ENCODE results near the gene NEK6.

Gene NEK6

DNA sequence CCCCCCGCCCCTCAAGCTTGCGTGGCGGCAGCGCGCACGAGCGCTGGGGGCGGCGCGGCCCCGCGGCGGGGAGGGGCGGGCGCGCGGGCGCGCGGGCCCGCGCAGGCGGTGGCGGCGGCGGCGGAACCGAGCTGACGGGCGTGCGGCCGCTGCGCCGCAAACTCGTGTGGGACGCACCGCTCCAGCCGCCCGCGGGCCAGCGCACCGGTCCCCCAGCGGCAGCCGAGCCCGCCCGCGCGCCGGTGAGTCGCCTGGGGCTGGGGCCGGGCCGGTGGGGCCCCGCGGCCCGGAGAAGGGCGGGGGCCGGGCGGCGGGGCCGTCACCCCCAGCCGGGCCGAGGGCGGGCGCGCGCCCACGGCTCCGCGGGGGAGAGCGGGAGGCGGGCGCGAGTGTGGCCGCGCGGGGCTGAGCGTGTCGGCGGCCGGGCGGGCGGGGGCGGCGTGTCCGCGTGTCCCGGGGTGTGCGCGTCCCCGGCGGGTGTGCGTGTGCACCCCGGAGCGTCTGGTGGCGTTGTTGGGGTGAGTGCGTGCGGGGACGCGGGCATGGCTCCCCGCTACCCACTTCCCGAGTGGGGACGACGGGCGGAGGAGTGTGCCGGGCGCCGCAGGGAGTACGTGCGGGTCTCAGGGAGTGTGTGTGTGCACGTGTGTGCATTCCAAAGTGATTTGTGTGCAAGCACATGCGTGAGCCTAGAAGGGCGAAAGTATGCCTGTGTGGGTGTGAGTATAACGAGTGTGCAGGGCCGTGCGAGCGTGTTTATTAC is at the start of gene NEK6:
Gene NEK6, plus strand, starts transcription at position 106 of the 763 bp plus-strand sequence. CDS start 44,016 bp downstream, outside the sequence.
- H3K36me3 ChIP-seq, result peaks cover 13% of the 10 kb centered on the region
- no peaks in the 10 kb centered on the region for H3K9me3 ChIP-seq
- peak within 1 kb of the TSS; percentile 90 for H3K4me3 ChIP-seq
- no peak for TF ChIP-seq Cebpa-rat (IDR thresholded peaks at IDR 0.05)
- peaks cover 87% of the 10 kb centered on the region for H3K4me1 ChIP-seq
- H3K4me2 ChIP-seq, result peak within 1 kb of the TSS; percentile 91
- H3K9ac ChIP-seq, result peak within 1 kb of the TSS; percentile 95
- peak within 1 kb of the TSS; percentile 96 for H3K27ac ChIP-seq
- H4K20me1 ChIP-seq, result peaks cover 32% of the 10 kb centered on the region
- H3K27me3 ChIP-seq, result no peaks in the 10 kb centered on the region

DNA sequence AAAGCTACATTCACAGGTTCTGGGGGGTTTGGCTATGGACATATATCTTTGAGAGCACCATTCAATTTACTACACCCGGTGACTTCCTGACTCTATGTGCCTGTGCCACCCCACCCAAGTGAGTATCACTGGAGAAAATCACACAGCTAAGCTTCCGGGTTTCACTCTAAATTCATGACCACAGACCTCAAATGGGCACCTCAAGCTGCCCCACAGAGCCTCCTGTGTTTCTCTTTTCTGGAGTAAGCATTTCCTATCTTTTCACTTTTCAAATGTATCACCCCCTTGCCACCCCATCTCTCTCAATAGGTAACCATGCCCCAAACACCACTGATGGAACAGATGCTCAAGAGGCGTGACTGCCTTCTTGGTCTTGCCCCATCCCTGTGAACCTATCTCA is 49.2 kb upstream of the NEK6 start:
- Histone ChIP-seq H3K4me3 (no peak overlapping the region), H3K9ac (no peak overlapping the region), H3K9me3 (no peaks in the 10 kb centered on the region)

DNA sequence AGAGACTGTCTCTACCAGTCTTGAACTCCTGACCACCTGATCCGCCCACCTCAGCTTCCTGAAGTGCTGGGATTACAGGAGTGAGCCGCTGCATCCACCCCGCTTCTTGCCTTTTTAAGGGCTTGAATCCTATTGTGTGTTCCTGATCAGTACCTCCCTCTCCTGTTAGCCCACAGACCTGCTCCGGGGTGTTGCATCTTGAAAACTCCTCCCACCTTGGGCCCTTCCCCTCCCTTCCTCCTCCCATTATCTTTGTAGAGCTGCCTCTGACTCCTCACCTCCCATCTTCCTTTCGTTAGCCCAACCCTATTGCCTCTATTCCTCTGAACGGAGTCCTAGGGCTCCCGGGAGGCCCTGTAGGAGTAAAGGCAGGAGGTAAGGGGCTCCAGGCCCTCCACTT is 48.5 kb upstream of the NEK6 start:
- H4K20me1 ChIP-seq, result no peaks in the 10 kb centered on the region
- peak overlapping the region; percentile 7; the same call in 1 of the 2 replicates for H3K27ac ChIP-seq
- no peak overlapping the region for H3K4me3 ChIP-seq
- no peaks in the 10 kb centered on the region for H3K9me3 ChIP-seq
- H3K36me3 ChIP-seq, result no peaks in the 10 kb centered on the region
- H3K9ac ChIP-seq, result no peak overlapping the region
- peak overlapping the region; percentile 44 for H3K4me2 ChIP-seq
- peaks cover 92% of the 10 kb centered on the region for H3K4me1 ChIP-seq
- TF ChIP-seq Cebpa-rat (IDR thresholded peaks at IDR 0.05), result no peak
- no peaks in the 10 kb centered on the region for H3K27me3 ChIP-seq

More for the DNA sequence above, 49.2 kb upstream of the NEK6 start:
- H3K27me3 ChIP-seq, result no peaks in the 10 kb centered on the region
- no peaks in the 10 kb centered on the region for H3K36me3 ChIP-seq
- H4K20me1 ChIP-seq, result no peaks in the 10 kb centered on the region
- peak overlapping the region; percentile 7; the same call in 1 of the 2 replicates for H3K27ac ChIP-seq
- H3K4me2 ChIP-seq, result peak overlapping the region; percentile 44
- peaks cover 92% of the 10 kb centered on the region for H3K4me1 ChIP-seq
- no peak for TF ChIP-seq Cebpa-rat (IDR thresholded peaks at IDR 0.05)

DNA sequence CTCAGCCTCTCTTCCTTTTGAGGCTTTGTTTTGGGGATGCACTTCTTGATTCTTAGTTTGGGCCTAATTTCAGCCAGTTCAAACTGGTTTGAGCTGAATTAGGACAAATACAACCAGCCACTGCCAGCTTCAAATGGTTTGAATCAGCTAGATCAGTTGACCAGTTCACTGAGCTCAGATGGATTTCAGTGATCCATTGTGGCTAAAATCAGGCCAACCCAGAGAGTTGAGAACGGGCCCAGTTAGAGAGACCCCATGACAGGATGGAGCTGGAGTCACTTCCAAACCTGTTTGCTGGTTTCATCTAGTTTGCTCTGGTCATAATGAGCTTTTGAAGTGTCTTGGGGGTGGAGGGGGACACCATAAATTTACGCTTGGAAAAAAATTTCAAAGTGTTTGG is 48.0 kb upstream of the NEK6 start:
- Histone ChIP-seq H4K20me1 (no peaks in the 10 kb centered on the region), H3K9ac (no peak overlapping the region), H3K27ac (no peak overlapping the region)

DNA sequence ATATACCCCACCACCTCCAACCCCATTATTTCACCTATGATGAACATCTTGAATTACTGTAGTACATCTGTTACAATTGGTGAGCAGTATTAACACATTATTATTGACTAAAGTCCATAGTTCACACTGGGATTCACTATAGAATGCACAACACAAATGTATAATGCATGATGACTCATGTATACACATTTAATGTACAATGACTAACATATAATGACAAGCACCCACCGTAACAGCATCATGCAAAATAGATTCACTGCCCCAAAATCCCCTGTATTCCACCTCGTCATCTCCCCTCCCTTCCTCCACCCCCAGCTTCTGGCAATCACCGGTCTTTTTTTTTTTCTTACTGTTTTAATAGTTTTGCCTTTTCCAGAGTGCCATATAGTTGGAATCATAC is 47.1 kb upstream of the NEK6 start:
- H3K4me2 ChIP-seq, result no peak overlapping the region
- no peak overlapping the region for H3K9ac ChIP-seq
- no peaks in the 10 kb centered on the region for H3K27me3 ChIP-seq
- no peak overlapping the region for H3K27ac ChIP-seq
- H3K4me1 ChIP-seq, result peaks cover 92% of the 10 kb centered on the region
- H3K9me3 ChIP-seq, result no peaks in the 10 kb centered on the region
- no peak overlapping the region for H3K4me3 ChIP-seq
- no peaks in the 10 kb centered on the region for H4K20me1 ChIP-seq
- TF ChIP-seq Cebpa-rat (IDR thresholded peaks at IDR 0.05), result no peak
- no peaks in the 10 kb centered on the region for H3K36me3 ChIP-seq

More for the DNA sequence above, 48.0 kb upstream of the NEK6 start:
- no peak overlapping the region for H3K4me3 ChIP-seq
- no peaks in the 10 kb centered on the region for H3K27me3 ChIP-seq
- H3K4me2 ChIP-seq, result peak overlapping the region; percentile 44
- TF ChIP-seq Cebpa-rat (IDR thresholded peaks at IDR 0.05), result no peak
- peaks cover 92% of the 10 kb centered on the region for H3K4me1 ChIP-seq
- H3K36me3 ChIP-seq, result no peaks in the 10 kb centered on the region
- no peaks in the 10 kb centered on the region for H3K9me3 ChIP-seq

DNA sequence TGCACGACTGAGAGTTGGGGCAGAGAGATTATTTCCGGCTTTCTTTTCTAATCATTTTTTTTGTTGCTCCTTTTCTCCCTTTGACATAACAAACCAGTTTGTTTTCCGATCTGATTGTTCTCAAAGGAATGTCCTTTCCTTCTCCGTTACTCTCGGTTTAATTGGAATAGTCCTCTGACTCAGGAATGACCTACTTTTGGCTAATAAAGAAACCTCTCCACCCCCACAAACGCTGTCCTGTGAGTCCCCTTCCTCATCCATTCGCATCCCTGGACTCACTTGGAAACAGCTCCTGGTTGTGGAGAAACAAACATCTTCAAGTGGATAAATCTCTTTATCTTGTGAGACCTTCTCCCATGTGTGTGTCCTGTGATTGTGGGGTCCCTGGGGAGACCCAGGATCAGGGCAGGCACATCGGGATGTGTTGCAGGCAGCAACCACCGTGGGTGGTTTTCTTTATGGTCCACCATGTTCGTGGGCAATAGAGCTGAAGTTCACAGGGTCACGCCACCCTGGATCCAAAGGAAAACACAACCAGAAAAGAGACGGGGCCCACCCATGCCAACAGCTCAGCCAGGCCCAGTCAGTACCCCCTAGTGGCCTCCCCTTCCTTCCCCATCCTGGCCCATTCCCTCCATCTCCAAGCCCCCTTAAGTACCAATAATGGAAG is 45.2 kb upstream of the NEK6 start:
- H4K20me1 ChIP-seq, result no peaks in the 10 kb centered on the region
- H3K4me2 ChIP-seq, result peak overlapping the region; percentile 93
- H3K27me3 ChIP-seq, result no peaks in the 10 kb centered on the region
- peak overlapping the region; percentile 47 for H3K27ac ChIP-seq
- no peaks in the 10 kb centered on the region for H3K9me3 ChIP-seq
- no peak overlapping the region for H3K4me3 ChIP-seq
- no peak overlapping the region for H3K9ac ChIP-seq
- H3K4me1 ChIP-seq, result peaks cover 90% of the 10 kb centered on the region
- no peaks in the 10 kb centered on the region for H3K36me3 ChIP-seq
- TF ChIP-seq Cebpa-rat (IDR thresholded peaks at IDR 0.05), result no peak

DNA sequence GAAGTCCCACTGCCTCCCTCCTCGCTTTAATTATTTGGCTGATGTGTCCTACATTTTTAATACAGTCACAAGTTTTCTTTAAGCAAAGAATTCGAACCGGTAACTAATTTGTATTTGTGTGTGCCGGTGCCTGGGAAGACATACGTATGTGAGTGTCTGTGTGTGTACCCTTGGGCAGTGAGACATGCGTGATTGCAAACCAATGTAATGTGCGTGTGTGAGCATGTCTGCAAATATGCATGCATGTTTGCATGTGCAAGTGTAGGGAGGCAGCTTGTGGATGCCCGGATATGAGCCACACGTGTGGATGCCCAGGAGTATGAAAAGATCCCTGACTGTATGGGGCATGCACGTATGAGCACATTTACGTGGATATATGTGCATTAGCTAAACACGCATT is 44.4 kb upstream of the NEK6 start:
- Histone ChIP-seq H3K9ac (no peak overlapping the region), H3K4me2 (peak overlapping the region; percentile 93), H3K27ac (peak overlapping the region; percentile 47), H3K9me3 (no peaks in the 10 kb centered on the region), H4K20me1 (no peaks in the 10 kb centered on the region), H3K36me3 (no peaks in the 10 kb centered on the region), H3K4me1 (peaks cover 90% of the 10 kb centered on the region), H3K27me3 (no peaks in the 10 kb centered on the region), H3K4me3 (no peak overlapping the region)
- no peak for TF ChIP-seq Cebpa-rat (IDR thresholded peaks at IDR 0.05)

DNA sequence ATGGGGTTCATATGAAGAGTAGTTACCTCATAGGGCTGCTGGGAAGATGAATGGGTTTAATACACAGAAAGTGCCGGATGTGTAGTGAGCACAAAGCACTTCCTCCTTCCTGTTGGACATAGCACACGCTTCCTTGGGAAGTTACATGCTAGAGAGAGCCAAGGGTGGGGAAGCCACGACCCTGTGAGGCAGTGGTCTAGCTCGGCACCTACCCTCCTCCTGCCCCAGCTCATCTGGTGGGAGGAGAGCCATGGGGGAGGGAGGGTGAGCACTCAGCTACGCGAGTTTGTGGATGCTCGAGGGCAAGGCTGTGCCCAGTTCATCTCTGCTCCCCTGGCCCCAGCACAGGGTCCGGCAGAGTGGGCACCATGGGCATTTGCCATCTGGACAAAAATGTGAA is 43.6 kb upstream of the NEK6 start:
- H3K4me1 ChIP-seq, result peaks cover 90% of the 10 kb centered on the region
- peak overlapping the region; percentile 99 for H3K27ac ChIP-seq
- no peaks in the 10 kb centered on the region for H3K27me3 ChIP-seq
- peak overlapping the region; percentile 93 for H3K4me2 ChIP-seq
- H4K20me1 ChIP-seq, result no peaks in the 10 kb centered on the region
- H3K9me3 ChIP-seq, result no peaks in the 10 kb centered on the region
- H3K9ac ChIP-seq, result peak overlapping the region; percentile 95; the same call in 1 of the 2 replicates
- no peak overlapping the region for H3K4me3 ChIP-seq
- no peak for TF ChIP-seq Cebpa-rat (IDR thresholded peaks at IDR 0.05)
- H3K36me3 ChIP-seq, result no peaks in the 10 kb centered on the region

DNA sequence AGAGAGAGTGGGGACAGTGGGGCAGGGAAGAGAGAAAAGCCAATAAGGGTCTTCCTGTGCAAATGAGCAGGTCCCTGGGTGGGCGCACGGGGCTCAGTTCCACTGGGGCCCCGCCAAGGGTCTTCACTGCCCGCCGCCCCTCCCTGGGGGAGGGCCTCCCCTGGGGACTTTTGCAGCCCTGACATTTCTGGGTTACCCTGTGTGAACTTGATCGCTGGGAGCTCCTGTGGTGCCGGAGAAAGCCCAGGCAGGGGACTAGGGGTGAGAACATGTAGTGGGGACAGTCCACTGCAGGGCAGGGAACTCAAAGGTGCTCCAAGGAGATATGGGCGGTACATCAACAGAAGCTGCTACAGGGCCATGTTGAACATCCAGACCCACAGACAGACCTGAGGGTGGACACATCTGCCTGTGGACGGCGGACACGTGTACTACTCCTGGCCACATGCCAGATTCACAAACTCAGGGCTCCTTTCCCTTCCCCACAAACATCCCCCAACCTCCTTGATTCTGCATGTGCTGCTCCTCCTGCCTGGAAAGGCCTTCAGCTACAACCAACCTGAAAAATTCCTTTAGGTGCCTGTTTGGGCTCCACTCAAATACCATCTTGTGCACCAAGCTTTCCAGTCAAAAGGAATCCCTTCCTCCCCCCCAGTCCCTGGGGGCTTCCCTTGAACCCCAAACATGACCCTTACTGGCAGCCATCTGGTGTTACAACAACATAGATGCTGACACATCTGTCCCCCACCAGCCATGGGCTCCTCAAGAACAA is 43.0 kb upstream of the NEK6 start:
- peak overlapping the region; percentile 93 for H3K4me2 ChIP-seq
- H3K27me3 ChIP-seq, result no peaks in the 10 kb centered on the region
- H3K27ac ChIP-seq, result peak overlapping the region; percentile 99
- no peak for TF ChIP-seq Cebpa-rat (IDR thresholded peaks at IDR 0.05)
- no peaks in the 10 kb centered on the region for H3K9me3 ChIP-seq
- peaks cover 90% of the 10 kb centered on the region for H3K4me1 ChIP-seq
- H3K36me3 ChIP-seq, result no peaks in the 10 kb centered on the region
- no peak overlapping the region for H3K4me3 ChIP-seq
- no peaks in the 10 kb centered on the region for H4K20me1 ChIP-seq
- H3K9ac ChIP-seq, result peak overlapping the region; percentile 95
